GM21786 (cell line): Measurements from ENCODE around the gene SNAPC2.
A peak's percentile ranks its signal among the peaks of the same experiment; 100 is the strongest.
"Not testable (repeated sequence)": the region's sequence is repeated elsewhere in the genome, so short reads cannot be mapped to it uniquely, and the experiment has no call there.

ENCODE experiments used
- ATAC-seq: cut with Tn5 transposase; IDR thresholded peaks from one replicate; pipeline ENCODE4 v1.9.1; 2021; ENCODE audit not compliant: unreplicated experiment

Gene SNAPC2

GRCh38 chr19:7888145-7888825 is 31.9 kb upstream of the SNAPC2 start, which contains the start of gene LRRC8E:
Gene LRRC8E, plus strand, starts transcription at chr19:7888510. Its CDS starts 7,094 bp downstream, at chr19:7895604.
- ATAC-seq = no peak

- no peak for ATAC-seq
These were observed 31.3 kb upstream of the SNAPC2 start for GRCh38 chr19:7888826-7889217.

GRCh38 chr19:7893362-7894101 is 26.6 kb upstream of the SNAPC2 start:
- not testable (repeated sequence) for ATAC-seq

- no peak for ATAC-seq
These were observed 25.4 kb upstream of the SNAPC2 start for GRCh38 chr19:7894612-7895309.

- ATAC-seq = no peak
These were observed 24.6 kb upstream of the SNAPC2 start for GRCh38 chr19:7895565-7895964.

- no peak for ATAC-seq
These were observed 22.8 kb upstream of the SNAPC2 start for GRCh38 chr19:7897292-7897691.

- no peak for ATAC-seq
These were observed 21.2 kb upstream of the SNAPC2 start for GRCh38 chr19:7898967-7899366.

- ATAC-seq = no peak
These were observed 20.3 kb upstream of the SNAPC2 start for GRCh38 chr19:7899751-7900378.

GRCh38 chr19:7900401-7900870 is 19.7 kb upstream of the SNAPC2 start:
- no peak for ATAC-seq

- ATAC-seq = no peak
These were observed 19.2 kb upstream of the SNAPC2 start for GRCh38 chr19:7900931-7901330.

- ATAC-seq = no peak
These were observed 18.8 kb upstream of the SNAPC2 start for GRCh38 chr19:7901337-7901736.

- no peak for ATAC-seq
These were observed 17.3 kb upstream of the SNAPC2 start for GRCh38 chr19:7902796-7903243.

GRCh38 chr19:7903244-7904073 is 16.7 kb upstream of the SNAPC2 start, which contains the start of gene MAP2K7:
Gene MAP2K7, plus strand, starts transcription at chr19:7903877. Its CDS starts 68 bp downstream, at chr19:7903945.
- ATAC-seq = peak; percentile 96

GRCh38 chr19:7904074-7905020 is 15.8 kb upstream of the SNAPC2 start:
- ATAC-seq = no peak

GRCh38 chr19:7905268-7905667 is 14.9 kb upstream of the SNAPC2 start:
- ATAC-seq = no peak

- no peak for ATAC-seq
These were observed 14.3 kb upstream of the SNAPC2 start for GRCh38 chr19:7905859-7906258.

- no peak for ATAC-seq
These were observed 13.0 kb upstream of the SNAPC2 start for GRCh38 chr19:7907122-7907521.

GRCh38 chr19:7907544-7907943 is 12.6 kb upstream of the SNAPC2 start:
- ATAC-seq = no peak

GRCh38 chr19:7908078-7908699 is 11.9 kb upstream of the SNAPC2 start:
- no peak for ATAC-seq
